Activated T-cell treated with anti-CD3 and anti-CD28 coated beads for 48 hours (primary cell): ENCODE measurements around the gene MYBBP1A.

ENCODE experiments used
- DNase-seq: peaks from one replicate; pipeline ENCODE4 v3.0.0-alpha.2; 2020; ENCODE audit warnings: low read depth

Gene MYBBP1A

GRCh38 chr17:4536742-4537411 is 18.3 kb downstream of the MYBBP1A start:
- DNase-seq = no peak

GRCh38 chr17:4536259-4536741 is 18.9 kb downstream of the MYBBP1A start:
- no peak for DNase-seq

- no peak for DNase-seq
Observed at GRCh38 chr17:4535667-4536258, 19.4 kb downstream of the MYBBP1A start.

GRCh38 chr17:4534928-4535666 is 20.1 kb downstream of the MYBBP1A start:
- no peak for DNase-seq

GRCh38 chr17:4534515-4534914 is 20.7 kb downstream of the MYBBP1A start:
- DNase-seq = no peak

- no peak for DNase-seq
Observed at GRCh38 chr17:4533523-4534504, 21.4 kb downstream of the MYBBP1A start.

- DNase-seq = no peak
Observed at GRCh38 chr17:4532860-4533522, 22.2 kb downstream of the MYBBP1A start.

GRCh38 chr17:4531988-4532736 is 23.0 kb downstream of the MYBBP1A start:
- DNase-seq = no peak

GRCh38 chr17:4530799-4531730 is 24.1 kb downstream of the MYBBP1A start:
- DNase-seq = no peak

GRCh38 chr17:4529533-4530152 is 25.5 kb downstream of the MYBBP1A start:
- DNase-seq = no peak

- no peak for DNase-seq
Observed at GRCh38 chr17:4527566-4528125, 27.5 kb downstream of the MYBBP1A start.

- no peak for DNase-seq
Observed at GRCh38 chr17:4527134-4527533, 28.1 kb downstream of the MYBBP1A start.

- no peak for DNase-seq
Observed at GRCh38 chr17:4525691-4526397, 29.3 kb downstream of the MYBBP1A start.

- no peak for DNase-seq
Observed at GRCh38 chr17:4523946-4524345, 31.2 kb downstream of the MYBBP1A start.

- DNase-seq = no peak
Observed at GRCh38 chr17:4522661-4523060, 32.5 kb downstream of the MYBBP1A start.

GRCh38 chr17:4520894-4521600 is 34.1 kb downstream of the MYBBP1A start:
- no peak for DNase-seq
